HepG2 (cell line): Measurements from ENCODE around the gene SLC17A9. TPM values are rescaled to one million over a fixed set of nuclear protein-coding genes. Genes with fewer than 3 reads are reported as not detected.

Experiments used
- CEBPB ChIP-seq: IDR thresholded peaks from 2 replicates; pipeline ENCODE4 v1.6.1; 2011; ENCODE audit warnings: low read depth, low read length, improper control_type of control experiment, borderline replicate concordance
- FUBP1 ChIP-seq: sonication (generic); formaldehyde crosslinking; IDR thresholded peaks from 2 replicates; pipeline ENCODE4 v1.5.1; 2020; ENCODE audit warnings: missing genetic modification reagents, mild to moderate bottlenecking, borderline replicate concordance
- GLMP ChIP-seq: sonication (generic); formaldehyde crosslinking; IDR thresholded peaks from 2 replicates; pipeline ENCODE4 v1.9.0; 2021; ENCODE audit warnings: missing genetic modification reagents, mild to moderate bottlenecking, borderline replicate concordance
- HNRNPUL1 ChIP-seq: fragments of 200-400 bp; formaldehyde crosslinking; IDR thresholded peaks from 2 replicates; pipeline ENCODE4 v1.6.1; 2017; ENCODE audit warnings: low read depth, mild to moderate bottlenecking, low read length, moderate library complexity
- KDM6A ChIP-seq: IDR thresholded peaks from 2 replicates; pipeline ENCODE4 v1.6.1; 2016; ENCODE audit warnings: low read depth
- MTERF4 ChIP-seq: sonication (generic); formaldehyde crosslinking; IDR thresholded peaks from 2 replicates; pipeline ENCODE4 v1.8.0; 2023; ENCODE audit warnings: mild to moderate bottlenecking, missing genetic modification reagents
- MXD3 ChIP-seq: IDR thresholded peaks from 2 replicates; pipeline ENCODE4 v1.6.1; 2016; ENCODE audit warnings: mild to moderate bottlenecking, missing biosample characterization, missing genetic modification reagents
- NAIF1 ChIP-seq: sonication (generic); formaldehyde crosslinking; IDR thresholded peaks from 2 replicates; pipeline ENCODE4 v1.5.0; 2020; ENCODE audit warnings: mild to moderate bottlenecking, missing genetic modification reagents, borderline replicate concordance
- NCOR1 ChIP-seq: fragments of 200-600 bp; sonication (generic); IDR thresholded peaks from 2 replicates; pipeline ENCODE4 v1.7.0; 2017; ENCODE audit warnings: antibody characterized with exemption, low read length, borderline replicate concordance
- ONECUT2 ChIP-seq: sonication (generic); formaldehyde crosslinking; IDR thresholded peaks from 2 replicates; pipeline ENCODE4 v1.4.0; 2020; ENCODE audit warnings: missing genetic modification reagents
- PAXIP1 ChIP-seq: sonication (generic); formaldehyde crosslinking; conservative IDR thresholded peaks from 2 replicates; pipeline ENCODE4 v1.4.0; 2020; ENCODE audit warnings: mild to moderate bottlenecking, missing genetic modification reagents, moderate library complexity
- POGZ ChIP-seq: sonication (generic); formaldehyde crosslinking; IDR thresholded peaks from 2 replicates; pipeline ENCODE4 v1.4.0; 2020; ENCODE audit warnings: mild to moderate bottlenecking, missing genetic modification reagents
- SIN3B ChIP-seq: fragments of 150-350 bp; IDR thresholded peaks from 2 replicates; pipeline ENCODE4 v1.6.1; 2014; ENCODE audit warnings: low read length
- TEAD2 ChIP-seq: sonication (generic); formaldehyde crosslinking; IDR thresholded peaks from 2 replicates; pipeline ENCODE4 v1.9.0; 2021; ENCODE audit warnings: missing genetic modification reagents
- ZNF3 ChIP-seq: IDR thresholded peaks from 2 replicates; pipeline ENCODE4 v1.7.0; 2017; ENCODE audit warnings: inconsistent platforms
- ZNF556 ChIP-seq: sonication (generic); formaldehyde crosslinking; IDR thresholded peaks from 2 replicates; pipeline ENCODE4 v1.4.0; 2020; ENCODE audit warnings: mild to moderate bottlenecking, missing genetic modification reagents, borderline replicate concordance
- ZNF598 ChIP-seq: sonication (generic); formaldehyde crosslinking; IDR thresholded peaks from 2 replicates; pipeline ENCODE4 v1.5.1; 2020; ENCODE audit warnings: mild to moderate bottlenecking, missing genetic modification reagents, borderline replicate concordance
- ZNF772 ChIP-seq: sonication (generic); formaldehyde crosslinking; IDR thresholded peaks from 2 replicates; pipeline ENCODE4 v1.5.0; 2020; ENCODE audit warnings: mild to moderate bottlenecking, missing genetic modification reagents
- ZUFSP ChIP-seq: sonication (generic); formaldehyde crosslinking; IDR thresholded peaks from 2 replicates; pipeline ENCODE4 v1.9.0; 2021; ENCODE audit warnings: missing genetic modification reagents, mild to moderate bottlenecking, borderline replicate concordance
- polyA plus RNA-seq, 8 experiments: library from polyadenylated mRNA; depleted of rRNA in 3 of 8; stranded (reverse) in 7 of 8; unstranded in 1 of 8; fragments of >200 nt; fragmentation: Illumina TruSeq in 4 of 8; extraction: Trizol in 4 of 8; gene quantifications; 2 replicates each; pipeline versions ENCODE4 v1.2.1 to v1.2.3, GENCODE V29; 2011 to 2016; ENCODE audit warnings: low read depth in 4 of 8, missing spikeins in 1 of 8, mixed read lengths in 1 of 8; ENCODE audit not compliant: insufficient read depth in 1 of 8
- total RNA-seq, 5 experiments: library from RNA; depleted of rRNA; stranded (reverse); fragments of >200 nt; fragmentation: Illumina TruSeq; extraction: Trizol; gene quantifications; 2 replicates each; pipeline ENCODE4 v1.2.3, GENCODE V29; 2016; ENCODE audit warnings: low read depth in 1 of 5

SLC17A9 gene
- total and polyA plus RNA-seq, 2 of the 13 experiments (the other 11 are each of a cell fraction or from before 2014, with no cell fraction given), result 110 to 191 TPM

GRCh38 chr20:62938105-62938888 lies 14.2 kb upstream of the SLC17A9 start, which contains the start of gene GID8 (continued):
- TF ChIP-seq ONECUT2, result no peak
- TF ChIP-seq POGZ, result no peak
- no peak for TF ChIP-seq MXD3 (CRISPR knock-in tag)
- TF ChIP-seq ZNF598 (CRISPR knock-in tag), result no peak
- TF ChIP-seq ZNF772 (CRISPR knock-in tag), result no peak; the same call in 1 of the 2 replicates
- TF ChIP-seq TEAD2, result no peak; the same call in 1 of the 2 replicates
- no peak for TF ChIP-seq SIN3B
- no peak for TF ChIP-seq KDM6A (CRISPR knock-in tag)
- no peak for TF ChIP-seq CEBPB
- TF ChIP-seq PAXIP1 (CRISPR knock-in tag), result no peak
- TF ChIP-seq MTERF4, result no peak
- TF ChIP-seq HNRNPUL1, result no peak; the same call in 1 of the 2 replicates
- TF ChIP-seq NCOR1, result 0 out of 2 replicates have a peak, but pooled peaks have one; percentile 10
- no peak for TF ChIP-seq NAIF1
- TF ChIP-seq ZNF556 (CRISPR knock-in tag), result no peak; the same call in 1 of the 2 replicates
- TF ChIP-seq ZNF3 (CRISPR knock-in tag), result peak; percentile 14; the same call in 1 of the 2 replicates
- TF ChIP-seq GLMP (CRISPR knock-in tag), result no peak
- no peak for TF ChIP-seq ZUFSP (CRISPR knock-in tag)
- no peak for TF ChIP-seq FUBP1
